HG03103 (cell line): ENCODE data around the gene PTPRT.

Experiments
- ATAC-seq: cut with Tn5 transposase; IDR thresholded peaks from one replicate; pipeline ENCODE4 v1.9.1; 2021; ENCODE audit warnings: low read depth; ENCODE audit not compliant: unreplicated experiment

PTPRT gene

GRCh38 chr20:42110301-42110700 lies 1079.4 kb downstream of the PTPRT start:
- no peak for ATAC-seq

GRCh38 chr20:42102000-42102399 lies 1087.7 kb downstream of the PTPRT start:
- no peak for ATAC-seq

- ATAC-seq = no peak
Measured at GRCh38 chr20:42100137-42100704, 1089.5 kb downstream of the PTPRT start.

- ATAC-seq = no peak
Measured at GRCh38 chr20:42099101-42099500, 1090.6 kb downstream of the PTPRT start.

- ATAC-seq = no peak
Measured at GRCh38 chr20:42098418-42098817, 1091.3 kb downstream of the PTPRT start.

- ATAC-seq = no peak
Measured at GRCh38 chr20:42097741-42098140, 1092.0 kb downstream of the PTPRT start.

GRCh38 chr20:42095221-42095620 lies 1094.5 kb downstream of the PTPRT start:
- no peak for ATAC-seq

- ATAC-seq = no peak
Measured at GRCh38 chr20:42093542-42094440, 1095.9 kb downstream of the PTPRT start.

GRCh38 chr20:42093041-42093440 lies 1096.7 kb downstream of the PTPRT start:
- ATAC-seq = no peak

- ATAC-seq = no peak
Measured at GRCh38 chr20:42085366-42085765, 1104.3 kb downstream of the PTPRT start.

GRCh38 chr20:42083280-42083679 lies 1106.4 kb downstream of the PTPRT start:
- no peak for ATAC-seq

GRCh38 chr20:42082611-42083010 lies 1107.1 kb downstream of the PTPRT start:
- ATAC-seq = no peak

- ATAC-seq = no peak
Measured at GRCh38 chr20:42080956-42081355, 1108.8 kb downstream of the PTPRT start.

- no peak for ATAC-seq
Measured at GRCh38 chr20:42074944-42075343, 1114.8 kb downstream of the PTPRT start.

GRCh38 chr20:42067596-42067995 lies 1122.1 kb downstream of the PTPRT start:
- ATAC-seq = no peak

- no peak for ATAC-seq
Measured at GRCh38 chr20:42067174-42067573, 1122.5 kb downstream of the PTPRT start.

- ATAC-seq = no peak
Measured at GRCh38 chr20:42063141-42063540, 1126.6 kb downstream of the PTPRT start.

- no peak for ATAC-seq
Measured at GRCh38 chr20:42053350-42053749, 1136.4 kb downstream of the PTPRT start.

- no peak for ATAC-seq
Measured at GRCh38 chr20:42051921-42052320, 1137.8 kb downstream of the PTPRT start.

GRCh38 chr20:42046371-42047085 lies 1143.2 kb downstream of the PTPRT start:
- no peak for ATAC-seq

GRCh38 chr20:42043921-42044320 lies 1145.8 kb downstream of the PTPRT start:
- no peak for ATAC-seq
